NT2/D1 (cell line): Measurements from ENCODE around the gene BAZ1B.

Experiments used
- SUZ12 ChIP-seq: IDR thresholded peaks from 2 replicates; pipeline ENCODE4 v1.6.1; 2011; ENCODE audit not compliant: insufficient read length, insufficient read depth; ENCODE audit errors: extremely low read depth
- YY1 ChIP-seq: IDR thresholded peaks from 2 replicates; pipeline ENCODE4 v1.6.1; 2011; ENCODE audit not compliant: insufficient read length, insufficient read depth
- ZNF274 ChIP-seq: IDR thresholded peaks from 2 replicates; pipeline ENCODE4 v1.6.1; 2011; ENCODE audit warnings: mild to moderate bottlenecking, low read depth, low read length

- TF ChIP-seq SUZ12 (no peak), YY1 (no peak), ZNF274 (no peak)
Observed at GRCh38 chr7:73478549-73478948, 43.5 kb downstream of the BAZ1B start.
